GM12874 (cell line): ENCODE results near the gene COBL.

Experiments used
- TF ChIP-seq, protein P1 (sequence below): IDR thresholded peaks from 2 replicates; pipeline ENCODE4 v1.5.1; 2011; ENCODE audit warnings: low read depth, mild to moderate bottlenecking, control low read depth, low read length, moderate library complexity; ENCODE audit not compliant: insufficient read depth

Gene COBL

DNA sequence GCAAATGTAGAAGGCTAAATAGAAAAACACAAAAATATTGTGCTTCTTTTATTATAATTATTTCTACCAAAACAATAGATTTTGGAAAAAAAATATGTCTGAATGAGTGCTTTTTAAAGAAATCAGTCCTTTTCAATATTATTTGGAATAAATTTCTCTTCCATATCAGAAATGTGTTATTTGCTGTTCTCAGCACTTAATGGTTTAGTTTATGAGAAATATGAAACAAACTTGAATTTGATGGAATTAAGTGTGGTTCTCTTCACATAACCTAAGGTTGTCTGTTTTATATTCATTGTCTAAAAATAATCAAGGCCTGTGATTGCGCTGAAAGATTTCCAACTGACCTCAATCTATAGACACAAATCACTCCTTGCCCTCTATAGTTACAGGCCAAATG is 203.0 kb downstream of the COBL start:
- TF ChIP-seq, protein P1, sequence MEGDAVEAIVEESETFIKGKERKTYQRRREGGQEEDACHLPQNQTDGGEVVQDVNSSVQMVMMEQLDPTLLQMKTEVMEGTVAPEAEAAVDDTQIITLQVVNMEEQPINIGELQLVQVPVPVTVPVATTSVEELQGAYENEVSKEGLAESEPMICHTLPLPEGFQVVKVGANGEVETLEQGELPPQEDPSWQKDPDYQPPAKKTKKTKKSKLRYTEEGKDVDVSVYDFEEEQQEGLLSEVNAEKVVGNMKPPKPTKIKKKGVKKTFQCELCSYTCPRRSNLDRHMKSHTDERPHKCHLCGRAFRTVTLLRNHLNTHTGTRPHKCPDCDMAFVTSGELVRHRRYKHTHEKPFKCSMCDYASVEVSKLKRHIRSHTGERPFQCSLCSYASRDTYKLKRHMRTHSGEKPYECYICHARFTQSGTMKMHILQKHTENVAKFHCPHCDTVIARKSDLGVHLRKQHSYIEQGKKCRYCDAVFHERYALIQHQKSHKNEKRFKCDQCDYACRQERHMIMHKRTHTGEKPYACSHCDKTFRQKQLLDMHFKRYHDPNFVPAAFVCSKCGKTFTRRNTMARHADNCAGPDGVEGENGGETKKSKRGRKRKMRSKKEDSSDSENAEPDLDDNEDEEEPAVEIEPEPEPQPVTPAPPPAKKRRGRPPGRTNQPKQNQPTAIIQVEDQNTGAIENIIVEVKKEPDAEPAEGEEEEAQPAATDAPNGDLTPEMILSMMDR = no peak

DNA sequence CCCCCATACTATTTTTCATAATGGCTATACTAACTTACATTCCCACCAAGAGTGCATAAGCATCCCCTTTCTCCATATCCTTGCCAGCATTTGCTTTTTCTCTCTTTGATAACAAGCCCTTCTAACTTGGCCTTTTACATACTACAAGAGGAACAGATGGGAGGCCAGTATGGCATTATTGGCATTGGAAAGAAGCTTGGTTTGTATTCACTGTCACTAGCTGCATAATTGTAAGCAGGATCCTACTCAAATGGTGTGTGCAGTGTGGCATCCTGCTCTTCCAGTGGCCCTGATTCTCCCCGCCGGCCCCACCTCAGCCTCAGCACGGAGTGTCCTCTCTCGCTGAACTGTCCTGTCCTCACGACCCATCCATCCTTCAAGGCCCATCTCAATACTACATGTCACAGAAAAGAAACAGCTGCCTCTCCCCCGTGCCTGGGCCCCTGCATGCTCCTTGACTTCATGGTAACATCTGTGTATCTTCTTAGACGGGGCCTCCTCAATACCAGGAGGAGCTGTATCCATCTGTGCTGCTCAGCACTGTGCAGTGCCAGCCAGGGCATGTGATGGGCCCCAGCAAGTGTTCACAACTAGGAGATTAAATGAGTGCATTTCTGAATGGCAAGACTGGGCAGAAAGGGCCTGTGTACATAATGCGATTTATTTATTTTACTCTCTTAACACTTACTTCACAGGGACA is 205.2 kb downstream of the COBL start:
- TF ChIP-seq, protein P1 = no peak

DNA sequence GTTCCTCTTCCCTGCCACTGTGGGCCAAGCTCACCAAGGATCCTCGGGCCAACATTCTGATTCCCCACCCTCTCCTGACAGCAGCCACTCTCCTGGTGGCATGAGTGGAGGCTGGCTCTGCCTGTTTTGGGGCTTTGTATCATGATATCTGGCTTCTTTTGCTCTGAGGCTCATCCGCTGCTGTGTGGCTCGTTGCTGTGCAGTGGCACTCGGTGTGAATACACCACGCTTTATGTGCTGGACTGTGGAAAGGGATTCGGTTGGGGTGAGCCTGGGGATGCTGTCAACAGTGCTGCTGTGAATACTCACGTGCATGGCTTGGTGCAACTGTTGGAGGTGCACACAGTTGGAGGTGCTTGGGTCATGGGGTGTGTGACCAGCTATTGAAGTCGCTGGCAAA is 208.5 kb downstream of the COBL start:
- TF ChIP-seq, protein P1 = no peak

DNA sequence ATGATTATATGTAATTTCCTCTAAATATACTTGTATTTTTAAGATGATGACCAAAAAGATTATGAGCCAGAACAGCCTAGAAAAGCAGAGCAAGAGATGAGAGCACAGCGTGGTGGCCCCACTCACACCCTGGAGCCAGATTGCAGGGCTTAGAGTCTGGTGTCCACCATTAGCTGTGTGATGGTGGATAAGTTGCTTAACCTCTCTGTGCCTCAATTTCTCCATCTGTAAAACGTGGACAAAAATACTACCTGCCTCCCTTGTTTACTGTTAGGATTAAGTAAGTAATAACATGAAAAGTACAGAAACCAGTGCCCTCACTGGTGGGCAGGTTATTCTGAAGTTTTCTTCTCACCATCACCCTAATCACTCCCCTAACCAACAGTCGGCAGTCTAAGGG is 212.3 kb downstream of the COBL start:
- TF ChIP-seq, protein P1 = no peak

DNA sequence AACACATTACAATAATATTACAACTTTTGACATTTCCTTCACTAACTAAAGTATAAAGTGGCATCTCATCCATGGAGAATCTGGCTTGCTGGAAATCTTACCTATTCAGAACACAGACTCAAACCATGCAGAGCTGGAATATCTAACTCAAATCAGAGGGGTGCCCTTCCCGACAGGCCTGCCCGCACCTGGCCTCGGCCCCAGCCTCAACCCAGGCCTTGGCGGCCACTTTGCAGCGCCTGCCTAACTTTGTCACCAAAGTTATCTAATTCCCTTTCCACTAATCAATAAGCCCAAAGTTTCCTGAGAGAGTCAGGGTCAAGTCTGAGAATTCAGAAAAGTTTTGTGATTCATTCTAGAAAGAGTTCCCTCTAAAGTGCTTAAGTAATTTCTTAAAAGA is 212.9 kb downstream of the COBL start:
- TF ChIP-seq, protein P1 = no peak

DNA sequence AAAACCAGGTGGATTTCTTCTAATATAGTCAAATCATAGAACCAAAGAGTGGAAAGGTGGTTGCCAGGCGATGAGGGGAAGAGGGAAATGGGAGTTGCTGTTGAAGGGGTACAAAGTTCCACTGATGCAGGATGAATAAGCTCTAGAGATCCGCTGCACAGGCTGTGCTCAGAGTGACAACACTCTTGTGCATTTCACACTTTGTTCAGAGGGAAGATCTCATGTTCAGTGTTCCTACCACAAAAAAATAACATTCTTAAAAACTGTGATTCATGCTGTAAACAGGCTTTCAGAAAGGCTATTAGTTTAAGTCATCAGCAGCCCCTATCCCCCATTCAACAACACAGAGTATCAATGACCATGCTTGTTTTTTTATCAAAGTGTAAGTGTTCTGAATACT is 213.8 kb downstream of the COBL start:
- TF ChIP-seq, protein P1 = no peak

DNA sequence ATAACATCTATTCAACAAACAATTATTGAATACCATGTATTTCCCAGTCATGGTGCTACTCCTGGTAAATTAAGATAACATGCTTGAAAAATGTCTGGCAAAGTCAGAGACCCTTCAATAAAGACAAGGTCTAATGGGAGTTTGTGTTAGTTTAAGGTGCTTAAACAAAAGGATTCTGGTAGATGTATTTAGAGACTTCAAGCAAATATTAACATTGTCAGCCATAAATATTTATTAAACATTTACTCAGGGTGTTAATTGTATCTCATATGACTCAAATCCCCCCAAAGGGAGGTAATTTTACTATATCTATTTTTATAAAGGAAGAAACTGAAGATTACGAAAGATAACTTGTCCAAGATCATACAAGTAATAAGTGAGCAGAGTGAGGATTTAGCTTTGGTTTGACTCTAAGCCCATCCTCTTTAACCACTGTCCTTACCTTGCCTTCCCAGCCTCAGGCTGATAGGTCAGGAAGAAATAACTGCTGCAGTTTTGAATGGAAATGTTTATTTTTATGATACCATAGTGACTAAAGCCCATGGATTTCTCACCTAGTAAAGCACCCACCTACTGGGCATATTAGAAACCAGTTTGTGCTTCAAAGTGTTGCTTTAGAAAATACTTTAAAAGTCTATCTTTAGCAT is 215.4 kb downstream of the COBL start:
- TF ChIP-seq, protein P1 = no peak
